Muscle of leg (tissue), 11 donors: ENCODE results near the gene DSCAML1. TPM values are rescaled to one million over a fixed set of nuclear protein-coding genes. Genes with fewer than 3 reads are reported as not detected.

Experiments
- DNase-seq: peaks from one replicate; pipeline ENCODE4 v3.0.0; 2013
- H3K27ac ChIP-seq: one replicate; pipeline ENCODE4 v1.5.1; 2013; ENCODE audit warnings: mild to moderate bottlenecking, low read length, control low read depth
- H3K27me3 ChIP-seq: one replicate; pipeline ENCODE4 v1.6.1; 2013; ENCODE audit warnings: low read length; ENCODE audit not compliant: control insufficient read depth, insufficient read depth
- H3K36me3 ChIP-seq: one replicate; pipeline ENCODE4 v1.6.1; 2013; ENCODE audit warnings: low read length; ENCODE audit not compliant: control insufficient read depth, insufficient read depth
- H3K4me1 ChIP-seq: one replicate; pipeline ENCODE4 v1.6.1; 2013; ENCODE audit warnings: low read length; ENCODE audit not compliant: control insufficient read depth, insufficient read depth
- H3K4me3 ChIP-seq: one replicate; pipeline ENCODE4 v1.5.1; 2013; ENCODE audit warnings: low read length, control low read depth
- H3K9me3 ChIP-seq: replicated peaks from 2 replicates; pipeline ENCODE4 v1.6.1; 2013; ENCODE audit warnings: low read depth, low read length; ENCODE audit not compliant: control insufficient read depth
- WGBS: methylation state at CpG from one replicate; pipeline ENCODE4 v1.1.5; 2013; ENCODE audit warnings: missing lambda C conversion rate; ENCODE audit not compliant: insufficient coverage; 5-methylcytosine and 5-hydroxymethylcytosine counted together
- polyA plus RNA-seq, 8 donors: library from polyadenylated mRNA; unstranded; fragments of 120-200 nt; gene quantifications; one replicate each; pipeline versions ENCODE4 v1.2.1 to v1.2.3, GENCODE V29; 2013; ENCODE audit warnings: inconsistent platforms in 1 of 8, low replicate concordance in 1 of 8; ENCODE audit not compliant: insufficient read length in 8 of 8, insufficient read depth in 1 of 8
- total RNA-seq: library from RNA; stranded (reverse); fragments of 120-200 nt; gene quantifications from one replicate; pipeline ENCODE4 v1.2.4, GENCODE V29; 2013

Gene DSCAML1
- total and polyA plus RNA-seq, 9 donors: 0.28 to 0.80 (median 0.60) TPM

- Histone ChIP-seq H3K27ac (no peak overlapping the region), H3K4me3 (no peak overlapping the region), H3K9me3 (no peaks in the 10 kb centered on the region), H3K27me3 (peaks cover 11% of the 10 kb centered on the region), H3K4me1 (peaks cover 11% of the 10 kb centered on the region), H3K36me3 (no peaks in the 10 kb centered on the region)
- peak; percentile 44 for DNase-seq
- WGBS: 34% methylated on average over 15 of the region's 19 CpGs
These were observed 261.7 kb downstream of the DSCAML1 start for GRCh38 chr11:117535201-117535849.

DNA sequence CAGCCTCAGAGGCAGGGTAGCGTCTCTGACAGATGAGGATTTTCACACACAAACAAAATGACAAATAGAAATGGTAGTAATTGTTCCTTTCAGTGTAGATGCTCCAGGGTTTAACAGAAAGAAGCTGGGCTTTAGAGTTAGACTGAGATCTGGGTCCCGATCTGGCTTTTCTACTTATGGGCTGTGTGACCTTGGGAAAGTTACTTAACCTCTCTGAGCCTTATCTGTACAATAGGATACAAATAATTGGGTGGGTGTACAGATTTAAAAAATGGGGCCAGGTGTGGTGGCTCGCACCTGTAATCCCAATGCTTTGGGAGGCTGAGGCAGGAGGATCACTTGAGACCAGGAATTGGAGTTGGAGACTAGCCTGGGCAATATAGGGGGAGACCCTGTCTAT is 264.4 kb downstream of the DSCAML1 start:
- peaks cover 9% of the 10 kb centered on the region for H3K4me1 ChIP-seq
- peaks cover 10% of the 10 kb centered on the region for H3K27me3 ChIP-seq
- H3K36me3 ChIP-seq: no peaks in the 10 kb centered on the region
- no peak overlapping the region for H3K4me3 ChIP-seq
- H3K27ac ChIP-seq: no peak overlapping the region
- DNase-seq: no peak
- no peaks in the 10 kb centered on the region for H3K9me3 ChIP-seq
- WGBS: no CpG with 5 or more reads among the region's 3 CpGs

- Histone ChIP-seq H3K27me3 (peaks cover 4% of the 10 kb centered on the region), H3K27ac (no peak overlapping the region), H3K4me1 (peaks cover 3% of the 10 kb centered on the region), H3K36me3 (no peaks in the 10 kb centered on the region), H3K4me3 (no peak overlapping the region), H3K9me3 (no peaks in the 10 kb centered on the region)
- WGBS: 73% methylated on average over 14 of the region's 18 CpGs
- no peak for DNase-seq
These were observed 267.2 kb downstream of the DSCAML1 start for GRCh38 chr11:117529816-117530215.

- no peak for DNase-seq
- no peaks in the 10 kb centered on the region for H3K9me3 ChIP-seq
- H3K4me3 ChIP-seq: no peak overlapping the region
- 84% methylated on average over 3 of the region's 12 CpGs for WGBS
- H3K27ac ChIP-seq: no peak overlapping the region
- H3K27me3 ChIP-seq: no peaks in the 10 kb centered on the region
- peaks cover 3% of the 10 kb centered on the region for H3K4me1 ChIP-seq
- no peaks in the 10 kb centered on the region for H3K36me3 ChIP-seq
These were observed 268.8 kb downstream of the DSCAML1 start for GRCh38 chr11:117528097-117528721.

GRCh38 chr11:117527271-117527670 is 269.7 kb downstream of the DSCAML1 start:
- no peak for DNase-seq
- H3K36me3 ChIP-seq: no peaks in the 10 kb centered on the region
- H3K4me1 ChIP-seq: peaks cover 3% of the 10 kb centered on the region
- H3K9me3 ChIP-seq: no peaks in the 10 kb centered on the region
- H3K27ac ChIP-seq: no peak overlapping the region
- 31% methylated on average over 4 of the region's 7 CpGs for WGBS
- no peak overlapping the region for H3K4me3 ChIP-seq
- H3K27me3 ChIP-seq: no peaks in the 10 kb centered on the region

DNA sequence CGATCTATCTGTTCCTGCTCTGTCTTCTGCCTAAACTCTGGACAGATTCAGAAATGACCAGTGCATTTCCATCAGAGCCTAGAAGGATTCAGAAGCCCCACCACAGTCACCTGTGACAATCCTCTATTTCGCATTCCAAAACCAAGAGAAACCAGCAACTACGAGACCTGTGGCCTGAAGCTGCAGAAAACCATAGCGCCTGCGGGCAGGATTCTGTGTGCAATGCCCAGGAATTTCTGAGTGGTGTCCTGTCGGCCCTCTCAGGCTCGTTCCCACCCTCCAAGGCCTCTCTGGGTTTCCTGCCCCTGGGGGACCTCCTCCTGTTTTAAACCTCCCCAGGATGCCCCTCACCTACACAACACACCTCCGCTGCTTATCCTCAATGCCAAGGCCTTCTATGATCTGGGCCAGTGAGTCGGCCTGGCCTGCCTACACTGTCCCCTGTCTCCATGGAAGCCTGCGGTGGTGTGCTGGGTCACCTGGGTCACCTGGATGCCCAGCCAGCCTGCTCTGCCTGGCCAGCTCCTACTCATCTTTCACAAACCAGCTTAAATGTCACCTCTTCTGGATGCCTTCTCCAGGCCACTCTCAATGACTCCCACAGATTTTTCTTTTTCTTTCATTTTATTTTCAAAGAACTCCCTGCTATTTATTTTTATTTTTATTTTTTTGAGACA is 271.0 kb downstream of the DSCAML1 start:
- DNase-seq: no peak
- Histone ChIP-seq H3K9me3 (no peaks in the 10 kb centered on the region), H3K4me3 (no peak overlapping the region), H3K27me3 (no peaks in the 10 kb centered on the region), H3K4me1 (peaks cover 3% of the 10 kb centered on the region), H3K27ac (no peak overlapping the region), H3K36me3 (no peaks in the 10 kb centered on the region)
- 91% methylated on average over 7 of the region's 10 CpGs for WGBS

GRCh38 chr11:117524468-117525183 is 272.4 kb downstream of the DSCAML1 start:
- no peak overlapping the region for H3K27ac ChIP-seq
- H3K4me3 ChIP-seq: no peak overlapping the region
- no peaks in the 10 kb centered on the region for H3K9me3 ChIP-seq
- peaks cover 5% of the 10 kb centered on the region for H3K4me1 ChIP-seq
- no peak for DNase-seq
- WGBS: 81% methylated on average over 23 of the region's 24 CpGs
- H3K27me3 ChIP-seq: no peaks in the 10 kb centered on the region
- H3K36me3 ChIP-seq: no peaks in the 10 kb centered on the region

- no peak overlapping the region for H3K4me3 ChIP-seq
- no peak for DNase-seq
- no peaks in the 10 kb centered on the region for H3K36me3 ChIP-seq
- H3K9me3 ChIP-seq: no peaks in the 10 kb centered on the region
- H3K27ac ChIP-seq: no peak overlapping the region
- H3K4me1 ChIP-seq: peaks cover 11% of the 10 kb centered on the region
- WGBS: 71% methylated on average over 2 of the region's 3 CpGs
- H3K27me3 ChIP-seq: no peaks in the 10 kb centered on the region
These were observed 273.3 kb downstream of the DSCAML1 start for GRCh38 chr11:117523680-117524079.

GRCh38 chr11:117521974-117522373 is 275.0 kb downstream of the DSCAML1 start:
- H3K27me3 ChIP-seq: no peaks in the 10 kb centered on the region
- DNase-seq: no peak
- 88% methylated on average over 4 of the region's 4 CpGs for WGBS
- H3K9me3 ChIP-seq: no peaks in the 10 kb centered on the region
- peaks cover 8% of the 10 kb centered on the region for H3K4me1 ChIP-seq
- no peak overlapping the region for H3K27ac ChIP-seq
- H3K4me3 ChIP-seq: no peak overlapping the region
- no peaks in the 10 kb centered on the region for H3K36me3 ChIP-seq

GRCh38 chr11:117520966-117521365 is 276.1 kb downstream of the DSCAML1 start:
- Histone ChIP-seq H3K4me3 (no peak overlapping the region), H3K4me1 (peaks cover 8% of the 10 kb centered on the region), H3K36me3 (no peaks in the 10 kb centered on the region), H3K27me3 (no peaks in the 10 kb centered on the region), H3K9me3 (no peaks in the 10 kb centered on the region), H3K27ac (no peak overlapping the region)
- WGBS: 90% methylated on average over 20 of the region's 21 CpGs
- no peak for DNase-seq
